ENCODE results near the gene TCF7L1. TPM values are rescaled to one million over a fixed set of nuclear protein-coding genes. Genes with fewer than 3 reads are reported as not detected.
"Not testable (repeated sequence)": the region's sequence is repeated elsewhere in the genome, so short reads cannot be mapped to it uniquely, and the experiment has no call there.

The TCF7L1 gene
- total RNA-seq, 3 donors from 2014 or later = 1.3 to 22.9 (median 3.0) TPM

- ATAC-seq (no peak), DNase-seq (no peak)
- Histone ChIP-seq H3K4me1 (ENCODE audit: low read depth) (no peaks in the 10 kb centered on the region), H3K4me3 (no peak overlapping the region), H3K36me3 (ENCODE audit: low read depth) (no peaks in the 10 kb centered on the region), H3K9me3 (no peaks in the 10 kb centered on the region)
- intact Hi-C loops (cut with DNase I, micrococcal nuclease) = no loop called here
- no peak for TF ChIP-seq CTCF (IDR thresholded peaks at IDR 0.05)
These were observed 13.3 kb upstream of the TCF7L1 start for GRCh38 chr2:85119900-85120299.

- Histone ChIP-seq H3K36me3 (ENCODE audit: low read depth) (no peaks in the 10 kb centered on the region), H3K9me3 (no peaks in the 10 kb centered on the region), H3K4me1 (ENCODE audit: low read depth) (no peaks in the 10 kb centered on the region), H3K4me3 (no peak overlapping the region)
- ATAC-seq (no peak), DNase-seq (no peak)
- no peak for TF ChIP-seq CTCF (IDR thresholded peaks at IDR 0.05)
- intact Hi-C loops (cut with DNase I, micrococcal nuclease) = no loop called here
These were observed 12.8 kb upstream of the TCF7L1 start for GRCh38 chr2:85120363-85120762.

- H3K36me3 ChIP-seq (ENCODE audit: low read depth); ATAC-seq; DNase-seq; H3K4me3 ChIP-seq; H3K4me1 ChIP-seq (ENCODE audit: low read depth); H3K9me3 ChIP-seq; intact Hi-C loops (cut with DNase I, micrococcal nuclease): not testable (repeated sequence)
These were observed 6.7 kb upstream of the TCF7L1 start for GRCh38 chr2:85126462-85126861.

- no peak overlapping the region for H3K4me3 ChIP-seq
- ATAC-seq (no peak), DNase-seq (no peak)
- no peaks in the 10 kb centered on the region for H3K36me3 ChIP-seq (ENCODE audit: low read depth)
- H3K4me1 ChIP-seq (ENCODE audit: low read depth) = peaks cover 12% of the 10 kb centered on the region
- TF ChIP-seq CTCF (IDR thresholded peaks at IDR 0.05) = no peak
- H3K9me3 ChIP-seq = no peaks in the 10 kb centered on the region
- intact Hi-C loops (cut with DNase I, micrococcal nuclease) = loop anchor here in 1 of 2 donors (5.0 kb wide), 1 partner anchor 157 kb away; no protein-coding TSS in a partner anchor
These were observed 3.3 kb upstream of the TCF7L1 start for GRCh38 chr2:85129861-85130260.

- TF ChIP-seq CTCF (IDR thresholded peaks at IDR 0.05) = no peak
- no peaks in the 10 kb centered on the region for H3K9me3 ChIP-seq
- ATAC-seq (no peak), DNase-seq (no peak)
- H3K4me3 ChIP-seq = no peak overlapping the region
- H3K36me3 ChIP-seq (ENCODE audit: low read depth) = no peaks in the 10 kb centered on the region
- intact Hi-C loops (cut with DNase I, micrococcal nuclease) = loop anchor here in 1 of 2 donors (5.0 kb wide), 1 partner anchor 157 kb away; no protein-coding TSS in a partner anchor
- H3K4me1 ChIP-seq (ENCODE audit: low read depth) = peaks cover 12% of the 10 kb centered on the region
These were observed 2.8 kb upstream of the TCF7L1 start for GRCh38 chr2:85130407-85130806.

- DNase-seq (no peak), ATAC-seq (no peak)
- no peaks in the 10 kb centered on the region for H3K36me3 ChIP-seq (ENCODE audit: low read depth)
- intact Hi-C loops (cut with DNase I, micrococcal nuclease) = loop anchor here in 1 of 2 donors (5.0 kb wide), 1 partner anchor 156 kb away; no protein-coding TSS in a partner anchor
- H3K4me1 ChIP-seq (ENCODE audit: low read depth) = peaks cover 12% of the 10 kb centered on the region
- H3K4me3 ChIP-seq = no peak overlapping the region
- no peaks in the 10 kb centered on the region for H3K9me3 ChIP-seq
- no peak for TF ChIP-seq CTCF (IDR thresholded peaks at IDR 0.05)
These were observed 2.1 kb upstream of the TCF7L1 start for GRCh38 chr2:85131116-85131515.
